Stimulated activated CD8-positive, alpha-beta memory T cell treated with anti-CD3 and anti-CD28 coated beads, Interleukin-12 subunit alpha, Interleukin-12 subunit beta, amount 100 ng/mL, for 24 hours (primary cell): ENCODE data around the gene FLYWCH2.
"Not testable (repeated sequence)": the region's sequence is repeated elsewhere in the genome, so short reads cannot be mapped to it uniquely, and the experiment has no call there.

Experiments
- DNase-seq: peaks from one replicate; pipeline ENCODE4 v3.0.0-alpha.2; 2020; ENCODE audit errors: extremely low read depth

FLYWCH2 gene

GRCh38 chr16:2912330-2913199, 29.6 kb downstream of the FLYWCH2 start:
- DNase-seq = no peak

- DNase-seq = no peak
Observed at GRCh38 chr16:2913603-2914002, 30.6 kb downstream of the FLYWCH2 start.

- DNase-seq = no peak
Observed at GRCh38 chr16:2914233-2914632, 31.2 kb downstream of the FLYWCH2 start.

- no peak for DNase-seq
Observed at GRCh38 chr16:2915196-2915929, 32.3 kb downstream of the FLYWCH2 start.

GRCh38 chr16:2919511-2920255, 36.7 kb downstream of the FLYWCH2 start:
- DNase-seq = no peak

GRCh38 chr16:2923481-2923880, 40.5 kb downstream of the FLYWCH2 start:
- DNase-seq = no peak

GRCh38 chr16:2924901-2925755, 42.1 kb downstream of the FLYWCH2 start:
- no peak for DNase-seq

- no peak for DNase-seq
Observed at GRCh38 chr16:2925951-2926649, 43.1 kb downstream of the FLYWCH2 start.

GRCh38 chr16:2926650-2926999, 43.6 kb downstream of the FLYWCH2 start:
- DNase-seq = no peak

- DNase-seq = peak; percentile 55
Observed at GRCh38 chr16:2927010-2927646, 44.1 kb downstream of the FLYWCH2 start.

- not testable (repeated sequence) for DNase-seq
Observed at GRCh38 chr16:2928151-2928550, 45.1 kb downstream of the FLYWCH2 start.

GRCh38 chr16:2928796-2929195, 45.8 kb downstream of the FLYWCH2 start:
- DNase-seq = no peak

- DNase-seq = no peak
Observed at GRCh38 chr16:2929693-2930092, 46.7 kb downstream of the FLYWCH2 start.

- DNase-seq = no peak
Observed at GRCh38 chr16:2930236-2930635, 47.2 kb downstream of the FLYWCH2 start.

- not testable (repeated sequence) for DNase-seq
Observed at GRCh38 chr16:2931231-2931914, 48.4 kb downstream of the FLYWCH2 start.

GRCh38 chr16:2933136-2933535, 50.1 kb downstream of the FLYWCH2 start:
- no peak for DNase-seq

- no peak for DNase-seq
Observed at GRCh38 chr16:2933701-2934100, 50.7 kb downstream of the FLYWCH2 start.

- no peak for DNase-seq
Observed at GRCh38 chr16:2934450-2934849, 51.4 kb downstream of the FLYWCH2 start.

GRCh38 chr16:2936436-2937011, 53.5 kb downstream of the FLYWCH2 start:
- no peak for DNase-seq
